ENCODE data around the gene PAK5.

PAK5 gene

GRCh38 chr20:9775176-9775575 lies 63.7 kb downstream of the PAK5 start:
- H3K27me3 ChIP-seq (ENCODE audit: control insufficient read depth, insufficient read depth, low read length): no peaks in the 10 kb centered on the region

GRCh38 chr20:9769954-9770353 lies 68.9 kb downstream of the PAK5 start:
- no peaks in the 10 kb centered on the region for H3K27me3 ChIP-seq (ENCODE audit: control insufficient read depth, insufficient read depth, low read length)
- no peaks in the 10 kb centered on the region for H3K4me1 ChIP-seq (ENCODE audit: control insufficient read depth, insufficient read depth, low read length)
- no peaks in the 10 kb centered on the region for H3K36me3 ChIP-seq (ENCODE audit: control insufficient read depth, insufficient read depth, low read length)
- no peaks in the 10 kb centered on the region for H3K9me3 ChIP-seq (ENCODE audit: control insufficient read depth, insufficient read depth, low read length)
- no peak overlapping the region for H3K4me3 ChIP-seq (ENCODE audit: low read depth, low read length)
- H3K9ac ChIP-seq (ENCODE audit: low read depth, low read length): no peak overlapping the region

More at GRCh38 chr20:9775176-9775575, 63.7 kb downstream of the PAK5 start:
- H3K36me3 ChIP-seq (ENCODE audit: control insufficient read depth, insufficient read depth, low read length): no peaks in the 10 kb centered on the region
- no peak overlapping the region for H3K9ac ChIP-seq (ENCODE audit: low read depth, low read length)
- no peaks in the 10 kb centered on the region for H3K4me1 ChIP-seq (ENCODE audit: control insufficient read depth, insufficient read depth, low read length)
- no peak overlapping the region for H3K4me3 ChIP-seq (ENCODE audit: low read depth, low read length)
- H3K9me3 ChIP-seq (ENCODE audit: control insufficient read depth, insufficient read depth, low read length): no peaks in the 10 kb centered on the region

- no peaks in the 10 kb centered on the region for H3K36me3 ChIP-seq (ENCODE audit: control insufficient read depth, insufficient read depth, low read length)
- no peak overlapping the region for H3K9ac ChIP-seq (ENCODE audit: low read depth, low read length)
- H3K9me3 ChIP-seq (ENCODE audit: control insufficient read depth, insufficient read depth, low read length): no peaks in the 10 kb centered on the region
- no peak overlapping the region for H3K4me3 ChIP-seq (ENCODE audit: low read depth, low read length)
- no peaks in the 10 kb centered on the region for H3K27me3 ChIP-seq (ENCODE audit: control insufficient read depth, insufficient read depth, low read length)
- H3K4me1 ChIP-seq (ENCODE audit: control insufficient read depth, insufficient read depth, low read length): peaks cover 8% of the 10 kb centered on the region
Observed at GRCh38 chr20:9761476-9761875, 77.4 kb downstream of the PAK5 start.

GRCh38 chr20:9759392-9759791 lies 79.5 kb downstream of the PAK5 start:
- H3K4me3 ChIP-seq (ENCODE audit: low read depth, low read length): no peak overlapping the region
- peaks cover 12% of the 10 kb centered on the region for H3K4me1 ChIP-seq (ENCODE audit: control insufficient read depth, insufficient read depth, low read length)
- H3K9ac ChIP-seq (ENCODE audit: low read depth, low read length): no peak overlapping the region
- no peaks in the 10 kb centered on the region for H3K27me3 ChIP-seq (ENCODE audit: control insufficient read depth, insufficient read depth, low read length)
- H3K9me3 ChIP-seq (ENCODE audit: control insufficient read depth, insufficient read depth, low read length): no peaks in the 10 kb centered on the region
- no peaks in the 10 kb centered on the region for H3K36me3 ChIP-seq (ENCODE audit: control insufficient read depth, insufficient read depth, low read length)

GRCh38 chr20:9758752-9759151 lies 80.1 kb downstream of the PAK5 start:
- H3K9ac ChIP-seq (ENCODE audit: low read depth, low read length): no peak overlapping the region
- no peaks in the 10 kb centered on the region for H3K27me3 ChIP-seq (ENCODE audit: control insufficient read depth, insufficient read depth, low read length)
- no peak overlapping the region for H3K4me3 ChIP-seq (ENCODE audit: low read depth, low read length)

GRCh38 chr20:9756660-9757059 lies 82.2 kb downstream of the PAK5 start:
- no peaks in the 10 kb centered on the region for H3K36me3 ChIP-seq (ENCODE audit: control insufficient read depth, insufficient read depth, low read length)
- no peak overlapping the region for H3K9ac ChIP-seq (ENCODE audit: low read depth, low read length)
- no peaks in the 10 kb centered on the region for H3K9me3 ChIP-seq (ENCODE audit: control insufficient read depth, insufficient read depth, low read length)
- H3K4me1 ChIP-seq (ENCODE audit: control insufficient read depth, insufficient read depth, low read length): peaks cover 12% of the 10 kb centered on the region
- no peaks in the 10 kb centered on the region for H3K27me3 ChIP-seq (ENCODE audit: control insufficient read depth, insufficient read depth, low read length)
- no peak overlapping the region for H3K4me3 ChIP-seq (ENCODE audit: low read depth, low read length)

More at GRCh38 chr20:9758752-9759151, 80.1 kb downstream of the PAK5 start:
- peaks cover 12% of the 10 kb centered on the region for H3K4me1 ChIP-seq (ENCODE audit: control insufficient read depth, insufficient read depth, low read length)
- no peaks in the 10 kb centered on the region for H3K9me3 ChIP-seq (ENCODE audit: control insufficient read depth, insufficient read depth, low read length)
- no peaks in the 10 kb centered on the region for H3K36me3 ChIP-seq (ENCODE audit: control insufficient read depth, insufficient read depth, low read length)

GRCh38 chr20:9755301-9755700 lies 83.6 kb downstream of the PAK5 start:
- H3K9ac ChIP-seq (ENCODE audit: low read depth, low read length): no peak overlapping the region
- H3K36me3 ChIP-seq (ENCODE audit: control insufficient read depth, insufficient read depth, low read length): no peaks in the 10 kb centered on the region
- H3K27me3 ChIP-seq (ENCODE audit: control insufficient read depth, insufficient read depth, low read length): no peaks in the 10 kb centered on the region

GRCh38 chr20:9744551-9744950 lies 94.3 kb downstream of the PAK5 start:
- Histone ChIP-seq H3K4me1 (ENCODE audit: control insufficient read depth, insufficient read depth, low read length) (no peaks in the 10 kb centered on the region), H3K9me3 (ENCODE audit: control insufficient read depth, insufficient read depth, low read length) (no peaks in the 10 kb centered on the region), H3K27me3 (ENCODE audit: control insufficient read depth, insufficient read depth, low read length) (no peaks in the 10 kb centered on the region)

More at GRCh38 chr20:9755301-9755700, 83.6 kb downstream of the PAK5 start:
- Histone ChIP-seq H3K9me3 (ENCODE audit: control insufficient read depth, insufficient read depth, low read length) (no peaks in the 10 kb centered on the region), H3K4me3 (ENCODE audit: low read depth, low read length) (no peak overlapping the region), H3K4me1 (ENCODE audit: control insufficient read depth, insufficient read depth, low read length) (peaks cover 12% of the 10 kb centered on the region)

GRCh38 chr20:9743871-9744270 lies 95.0 kb downstream of the PAK5 start:
- Histone ChIP-seq H3K27me3 (ENCODE audit: control insufficient read depth, insufficient read depth, low read length) (no peaks in the 10 kb centered on the region), H3K9ac (ENCODE audit: low read depth, low read length) (no peak overlapping the region), H3K36me3 (ENCODE audit: control insufficient read depth, insufficient read depth, low read length) (no peaks in the 10 kb centered on the region), H3K4me3 (ENCODE audit: low read depth, low read length) (no peak overlapping the region), H3K4me1 (ENCODE audit: control insufficient read depth, insufficient read depth, low read length) (no peaks in the 10 kb centered on the region), H3K9me3 (ENCODE audit: control insufficient read depth, insufficient read depth, low read length) (no peaks in the 10 kb centered on the region)

More at GRCh38 chr20:9744551-9744950, 94.3 kb downstream of the PAK5 start:
- no peaks in the 10 kb centered on the region for H3K36me3 ChIP-seq (ENCODE audit: control insufficient read depth, insufficient read depth, low read length)
- no peak overlapping the region for H3K4me3 ChIP-seq (ENCODE audit: low read depth, low read length)
- H3K9ac ChIP-seq (ENCODE audit: low read depth, low read length): no peak overlapping the region

GRCh38 chr20:9742821-9743220 lies 96.1 kb downstream of the PAK5 start:
- H3K4me1 ChIP-seq (ENCODE audit: control insufficient read depth, insufficient read depth, low read length): no peaks in the 10 kb centered on the region
- H3K27me3 ChIP-seq (ENCODE audit: control insufficient read depth, insufficient read depth, low read length): no peaks in the 10 kb centered on the region
- H3K9me3 ChIP-seq (ENCODE audit: control insufficient read depth, insufficient read depth, low read length): no peaks in the 10 kb centered on the region
- no peak overlapping the region for H3K9ac ChIP-seq (ENCODE audit: low read depth, low read length)
- no peaks in the 10 kb centered on the region for H3K36me3 ChIP-seq (ENCODE audit: control insufficient read depth, insufficient read depth, low read length)
- H3K4me3 ChIP-seq (ENCODE audit: low read depth, low read length): no peak overlapping the region

- Histone ChIP-seq H3K4me3 (ENCODE audit: low read depth, low read length) (no peak overlapping the region), H3K9ac (ENCODE audit: low read depth, low read length) (no peak overlapping the region), H3K27me3 (ENCODE audit: control insufficient read depth, insufficient read depth, low read length) (no peaks in the 10 kb centered on the region), H3K9me3 (ENCODE audit: control insufficient read depth, insufficient read depth, low read length) (no peaks in the 10 kb centered on the region), H3K4me1 (ENCODE audit: control insufficient read depth, insufficient read depth, low read length) (no peaks in the 10 kb centered on the region), H3K36me3 (ENCODE audit: control insufficient read depth, insufficient read depth, low read length) (no peaks in the 10 kb centered on the region)
Observed at GRCh38 chr20:9741996-9742395, 96.9 kb downstream of the PAK5 start.

GRCh38 chr20:9740486-9740885 lies 98.4 kb downstream of the PAK5 start:
- Histone ChIP-seq H3K4me1 (ENCODE audit: control insufficient read depth, insufficient read depth, low read length) (no peaks in the 10 kb centered on the region), H3K36me3 (ENCODE audit: control insufficient read depth, insufficient read depth, low read length) (no peaks in the 10 kb centered on the region), H3K9ac (ENCODE audit: low read depth, low read length) (no peak overlapping the region), H3K27me3 (ENCODE audit: control insufficient read depth, insufficient read depth, low read length) (no peaks in the 10 kb centered on the region), H3K9me3 (ENCODE audit: control insufficient read depth, insufficient read depth, low read length) (no peaks in the 10 kb centered on the region), H3K4me3 (ENCODE audit: low read depth, low read length) (no peak overlapping the region)

All from iPS-15b (cell line).